ENCODE measurements around the gene C1QL1.

Gene C1QL1

DNA sequence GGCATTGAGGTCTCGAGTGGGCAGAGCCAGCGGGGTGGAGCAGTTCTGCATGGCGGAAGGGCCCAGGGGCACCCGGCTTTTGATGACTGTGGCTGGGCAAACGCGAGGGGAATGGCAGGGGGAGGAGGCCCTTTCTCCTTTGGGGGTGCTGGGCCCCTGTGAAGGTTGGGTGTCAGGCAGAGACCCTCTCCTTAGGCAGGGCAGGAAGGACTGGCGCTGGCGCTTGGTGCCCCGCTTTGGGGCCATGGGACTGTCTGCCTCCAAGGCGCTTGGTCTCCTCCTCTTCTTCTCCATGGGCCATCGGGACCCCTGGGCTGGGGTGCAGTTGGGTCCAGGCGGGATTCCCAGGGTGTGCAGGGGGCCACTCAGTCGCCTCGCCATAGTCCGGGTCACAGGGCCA lies 40.0 kb downstream of the C1QL1 start:
- DNase-seq: no peak

DNA sequence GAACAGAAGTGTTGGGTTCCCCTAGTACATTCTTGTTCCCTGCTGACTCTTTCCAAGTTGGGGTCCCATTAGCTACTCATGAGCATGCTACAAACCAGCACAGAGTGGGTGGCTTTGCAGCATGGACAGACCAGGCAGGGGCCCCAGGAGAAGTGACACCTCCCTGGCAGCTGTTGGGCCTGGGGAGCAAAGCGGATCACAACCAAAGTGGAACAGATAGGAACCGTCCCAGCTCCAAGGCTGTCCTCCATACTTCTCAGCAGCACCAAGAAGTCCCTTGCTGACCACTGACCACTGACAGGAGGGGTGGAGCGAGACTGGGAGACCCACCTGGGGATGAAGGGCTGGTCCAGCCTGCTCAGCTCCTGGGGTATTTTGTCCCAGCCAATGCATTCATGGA lies 40.4 kb downstream of the C1QL1 start:
- no peak for DNase-seq

DNA sequence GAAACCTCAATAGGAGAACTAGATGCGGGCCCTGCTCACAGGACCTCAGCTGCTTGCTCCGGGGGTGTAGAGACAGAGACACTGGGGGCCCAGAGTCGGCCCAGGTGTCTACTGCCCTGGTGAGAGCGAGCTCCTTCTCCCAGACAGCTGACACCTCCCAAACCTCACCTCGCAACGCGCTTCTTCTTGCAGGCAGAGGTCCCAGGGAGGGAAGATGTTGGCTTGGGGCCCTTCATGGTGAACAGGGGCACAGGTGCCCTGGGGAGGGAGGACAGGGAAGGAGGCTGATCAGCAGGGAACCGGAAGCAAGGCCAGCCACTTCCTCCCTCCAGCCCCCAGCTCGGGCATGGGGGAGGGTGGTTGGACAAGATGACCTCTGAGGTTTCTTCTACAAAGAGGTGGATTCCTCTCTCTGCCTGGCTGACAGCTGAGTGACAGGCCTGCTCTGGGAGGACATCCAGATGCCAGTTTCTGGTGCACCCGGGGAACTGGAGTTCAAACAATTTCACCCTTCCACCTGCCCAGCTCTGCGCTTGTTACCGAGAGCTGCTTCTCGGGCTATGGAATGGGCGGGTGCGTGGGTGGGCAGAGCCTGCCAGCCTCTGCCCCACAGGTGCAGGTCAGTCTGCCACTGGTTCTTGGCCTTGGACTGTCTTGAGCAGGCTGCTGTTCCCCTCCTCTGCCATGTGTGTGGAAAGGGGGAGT lies 41.1 kb downstream of the C1QL1 start:
- no peak for DNase-seq

DNA sequence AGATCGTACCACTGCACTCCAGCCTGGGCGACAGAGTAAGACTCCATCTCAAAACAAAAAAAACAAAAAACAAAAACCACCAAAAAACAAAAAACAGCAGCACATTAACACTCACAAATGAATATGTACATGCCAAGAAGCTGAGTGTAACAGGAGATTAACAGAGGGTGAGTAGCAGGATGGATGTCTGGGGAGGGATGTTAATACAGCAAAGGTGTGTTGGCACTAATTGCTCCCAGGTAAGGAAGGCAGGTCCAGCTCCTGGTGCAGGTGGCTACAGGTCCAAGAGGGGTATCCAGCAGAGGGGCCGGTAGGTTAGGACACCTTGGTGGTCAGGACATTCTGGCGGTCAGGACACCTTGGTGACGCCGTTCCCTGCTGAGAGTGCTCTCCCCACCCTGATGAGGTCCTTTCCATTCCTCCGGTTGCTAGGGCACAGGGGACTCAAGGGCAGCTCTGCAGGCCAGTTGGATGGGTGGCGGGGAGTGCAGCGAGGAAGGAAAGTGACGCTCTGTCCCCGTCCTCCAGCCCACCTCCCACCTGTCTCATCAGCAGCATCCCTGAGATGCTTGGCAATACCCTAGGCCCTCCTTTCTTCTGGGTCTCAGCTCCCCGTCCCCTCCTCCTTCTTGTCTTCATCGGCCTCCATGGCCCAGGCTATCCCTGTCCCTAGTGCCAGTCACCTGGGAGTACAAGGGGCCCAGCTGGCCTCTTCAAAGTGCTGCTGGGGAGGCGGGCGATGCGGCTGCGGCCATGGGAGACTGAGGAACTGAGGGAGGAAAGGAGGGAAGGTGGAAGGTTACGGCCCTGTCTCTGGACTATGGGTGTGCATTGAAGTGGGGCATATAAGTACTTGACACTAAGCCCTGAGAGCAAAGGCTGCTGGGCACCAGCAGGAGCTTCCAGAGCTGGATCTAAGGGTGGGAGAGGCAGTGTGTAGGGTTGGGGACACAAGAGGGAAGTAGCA lies 42.1 kb downstream of the C1QL1 start:
- DNase-seq: no peak

DNA sequence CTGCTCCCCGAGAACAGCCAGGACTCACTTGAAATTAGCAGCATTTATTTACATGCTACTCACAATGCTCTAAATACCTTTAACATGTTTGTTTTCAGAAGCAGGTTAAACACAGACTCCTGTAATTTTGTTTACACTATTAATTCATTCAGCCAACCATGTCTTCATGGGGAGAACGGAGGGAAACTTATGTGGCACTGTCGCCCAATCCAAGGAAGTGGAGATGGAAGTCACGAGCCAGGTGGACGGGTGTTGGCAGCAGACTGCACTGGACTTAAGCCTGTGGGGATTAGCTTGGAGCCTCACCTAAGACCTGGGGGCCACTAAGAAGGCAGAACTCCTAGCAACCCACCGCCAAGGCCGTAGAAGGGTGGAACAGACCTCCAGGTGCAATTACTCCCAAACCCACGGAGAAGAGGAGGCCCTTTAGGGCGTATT lies 44.0 kb downstream of the C1QL1 start:
- no peak for DNase-seq

DNA sequence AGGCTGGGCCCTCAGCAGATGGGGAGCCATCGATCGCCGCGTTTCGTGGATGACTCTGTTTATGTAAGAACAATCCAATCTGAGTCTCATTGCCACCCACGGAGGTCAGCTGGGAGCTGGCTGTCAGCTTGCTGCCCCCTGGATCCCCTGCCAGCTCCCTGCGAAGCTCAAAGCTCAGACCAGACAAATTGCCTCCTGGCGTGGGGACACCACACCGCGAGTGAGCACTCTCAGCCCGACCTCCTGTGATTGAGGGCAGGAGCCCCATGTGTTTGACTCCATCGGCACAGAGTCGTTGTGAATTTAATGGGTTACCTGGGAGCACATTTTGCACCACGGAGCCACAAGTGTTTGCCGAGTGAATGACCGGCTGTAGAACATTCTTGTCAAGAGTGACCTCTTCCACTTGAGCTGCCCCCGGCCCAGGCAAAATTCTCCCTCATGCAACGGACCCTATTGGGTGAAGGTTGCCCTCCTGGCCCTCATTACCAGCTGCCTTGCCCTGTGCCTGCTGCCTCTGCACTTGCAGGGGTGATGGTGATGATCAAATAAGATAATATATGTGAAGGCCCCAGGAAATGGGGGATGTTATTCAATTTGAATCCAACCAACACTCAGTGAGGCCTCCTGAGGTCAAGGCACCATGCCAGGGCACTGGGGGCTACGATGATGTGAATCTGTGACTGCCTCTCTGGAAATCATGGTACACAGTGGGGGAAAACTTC lies 45.2 kb downstream of the C1QL1 start:
- DNase-seq: no peak

DNA sequence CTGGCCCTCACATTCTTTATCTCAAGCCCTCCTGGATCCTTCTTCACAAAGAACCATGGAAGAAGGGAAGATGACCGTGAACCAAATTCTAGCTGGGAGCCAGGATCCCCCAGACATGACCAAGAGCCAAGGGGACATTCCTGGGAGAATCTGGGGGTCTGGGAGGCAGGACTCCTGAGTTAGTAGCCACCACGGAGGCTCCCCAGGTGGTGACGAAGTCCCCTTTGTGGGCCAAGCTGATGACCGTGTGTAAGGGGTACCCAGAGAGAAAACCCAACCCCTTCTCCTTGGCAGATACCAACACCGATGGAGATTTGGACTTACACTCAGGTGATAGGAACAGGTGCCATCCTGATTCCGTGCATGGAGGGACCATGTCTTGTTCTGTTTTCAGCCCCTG lies 46.0 kb downstream of the C1QL1 start:
- no peak for DNase-seq

DNA sequence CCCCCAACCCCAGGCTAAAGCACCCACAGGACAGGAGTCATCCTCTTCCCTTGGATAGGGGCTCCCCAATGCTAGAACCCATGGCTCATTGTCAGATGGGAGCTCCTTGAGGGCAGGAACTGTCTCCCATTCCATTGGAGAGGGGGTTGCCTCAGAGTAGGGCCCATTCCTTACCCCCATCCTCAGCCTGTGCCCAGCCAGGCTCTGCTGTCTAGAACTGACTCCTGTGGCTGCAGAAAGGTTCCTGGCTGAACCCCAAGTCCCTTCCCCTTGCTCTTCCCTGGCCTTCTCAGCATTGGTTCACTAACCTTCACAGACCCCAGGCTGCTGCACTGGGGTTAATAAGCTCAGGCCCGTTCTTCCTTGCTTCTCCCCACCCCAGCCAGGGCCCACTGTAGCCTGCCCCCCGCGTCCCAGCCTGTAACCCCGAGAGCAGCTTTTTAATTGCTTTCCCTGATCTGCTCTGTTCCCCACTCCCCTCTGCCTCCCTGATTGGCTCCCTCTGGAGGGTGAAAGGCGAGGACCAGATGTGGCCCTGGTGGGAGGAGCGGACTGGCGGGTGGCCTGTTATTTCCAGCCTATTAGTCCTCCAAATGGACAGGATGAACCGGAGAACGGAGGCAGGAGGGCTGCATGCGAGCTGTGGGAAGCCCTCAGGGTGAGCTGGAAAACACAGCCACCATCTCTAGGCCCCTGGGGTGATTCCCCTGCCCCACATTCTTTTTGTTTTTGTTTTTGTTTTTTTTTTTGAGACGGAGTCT lies 46.8 kb downstream of the C1QL1 start:
- no peak for DNase-seq

DNA sequence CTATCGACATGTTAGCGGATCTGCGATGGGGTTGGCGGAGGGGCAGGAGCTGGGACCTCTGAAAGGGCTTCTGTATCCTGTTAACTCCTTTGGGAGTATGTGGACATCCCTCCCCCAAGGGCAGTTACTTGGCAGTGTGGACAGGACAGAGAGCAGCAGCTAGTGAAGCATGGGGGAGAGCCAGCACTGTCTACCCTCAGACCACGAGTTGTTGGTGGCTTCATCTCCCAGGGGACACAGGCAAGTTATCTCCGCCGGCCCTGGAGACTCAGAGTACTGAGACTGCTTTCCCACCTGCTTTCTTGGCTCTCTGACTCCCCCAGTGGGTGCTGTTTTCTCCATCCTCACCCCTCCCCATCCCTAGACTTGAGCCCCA lies 47.5 kb downstream of the C1QL1 start:
- DNase-seq: no peak

DNA sequence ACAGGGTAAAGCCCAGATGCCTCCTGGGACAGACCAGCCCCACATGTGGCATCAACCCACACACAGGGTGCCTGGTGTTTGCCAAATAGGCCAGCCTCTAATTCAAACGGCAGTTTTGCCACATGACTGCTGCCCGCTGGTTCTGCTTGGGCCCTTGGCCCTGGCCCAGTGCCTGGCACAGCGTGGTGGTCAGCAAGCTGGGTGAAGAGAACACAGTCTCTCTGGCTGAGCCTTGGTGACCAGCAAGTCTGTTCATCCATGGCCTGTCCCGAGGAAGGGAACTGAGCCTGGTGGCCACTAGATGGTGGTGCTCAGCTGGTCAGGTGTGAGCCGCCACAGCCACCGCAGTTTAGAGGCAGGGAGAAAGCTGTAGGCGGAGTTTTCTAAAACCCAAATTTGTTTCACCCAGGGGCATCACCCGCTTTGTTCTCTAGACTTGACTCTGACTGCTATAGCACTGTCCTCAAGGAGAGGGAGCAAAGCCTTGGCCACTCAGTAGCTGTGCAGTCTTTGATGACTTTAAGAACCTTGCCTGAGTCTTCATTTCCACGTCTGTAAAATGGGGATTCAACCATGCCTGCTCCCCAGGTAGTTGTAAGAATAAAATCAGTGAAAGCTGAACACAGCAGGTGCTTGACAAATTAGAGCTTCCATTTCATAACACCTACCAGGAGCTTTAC lies 48.1 kb downstream of the C1QL1 start:
- DNase-seq: peak; percentile 61 to 65

DNA sequence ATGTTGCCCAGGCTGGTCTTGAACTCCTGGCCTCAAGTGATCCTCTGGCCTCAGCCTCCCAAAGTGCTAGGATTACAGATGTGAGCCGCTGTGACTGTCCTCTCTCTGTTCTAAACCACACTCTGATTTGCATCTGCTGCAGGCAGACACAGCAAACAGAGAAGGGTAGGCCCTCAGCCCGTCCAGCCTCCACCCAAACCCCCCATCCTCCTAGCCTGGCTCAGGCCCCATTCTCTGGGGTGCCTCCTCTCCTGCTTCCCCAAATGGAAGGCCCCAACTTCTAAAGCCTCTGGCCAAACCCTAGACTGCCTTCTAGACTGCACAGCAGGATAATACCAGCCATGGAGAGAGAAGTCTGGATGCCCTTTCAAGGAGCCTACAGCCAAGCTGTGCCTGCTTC lies 48.7 kb downstream of the C1QL1 start:
- DNase-seq: no peak

DNA sequence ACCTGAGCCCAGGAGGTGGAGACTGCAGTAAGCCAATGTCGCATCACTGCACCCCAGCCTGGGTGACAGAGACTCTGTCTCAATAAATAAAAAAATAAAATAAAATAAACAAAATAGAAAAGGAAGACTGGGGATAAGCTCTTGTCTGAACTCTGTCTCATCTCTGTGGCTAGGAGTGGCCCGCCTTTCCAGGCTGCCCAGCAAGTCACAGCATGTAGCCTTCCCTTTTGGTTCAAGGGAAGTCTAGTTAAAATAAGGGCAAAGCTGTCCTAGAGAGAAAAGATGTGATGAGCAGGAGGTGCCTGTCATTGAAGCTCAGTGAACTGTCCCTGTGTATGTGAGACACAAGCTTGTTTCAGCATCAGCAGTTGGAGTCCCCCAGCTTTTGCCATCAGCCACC lies 50.1 kb downstream of the C1QL1 start:
- DNase-seq: no peak

DNA sequence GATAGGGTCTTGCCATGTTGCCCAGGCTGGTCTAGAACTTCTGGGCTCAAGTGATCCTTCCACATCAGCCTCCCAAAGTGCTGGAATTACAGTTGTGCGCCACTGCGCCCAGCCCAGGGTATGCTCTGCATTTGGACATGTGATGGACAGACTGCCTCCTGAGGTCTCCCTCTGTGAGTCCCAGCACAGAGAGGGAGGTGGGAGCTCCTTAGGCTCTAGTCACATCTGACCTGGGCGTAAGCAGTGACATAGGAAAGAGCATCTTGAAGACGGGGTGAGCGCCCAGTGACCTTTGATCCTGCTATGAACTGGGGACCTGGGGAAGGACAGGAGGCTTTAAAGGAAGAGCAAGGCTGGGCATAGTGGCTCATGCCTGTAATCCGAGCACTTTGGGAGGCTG lies 50.6 kb downstream of the C1QL1 start:
- DNase-seq: no peak

DNA sequence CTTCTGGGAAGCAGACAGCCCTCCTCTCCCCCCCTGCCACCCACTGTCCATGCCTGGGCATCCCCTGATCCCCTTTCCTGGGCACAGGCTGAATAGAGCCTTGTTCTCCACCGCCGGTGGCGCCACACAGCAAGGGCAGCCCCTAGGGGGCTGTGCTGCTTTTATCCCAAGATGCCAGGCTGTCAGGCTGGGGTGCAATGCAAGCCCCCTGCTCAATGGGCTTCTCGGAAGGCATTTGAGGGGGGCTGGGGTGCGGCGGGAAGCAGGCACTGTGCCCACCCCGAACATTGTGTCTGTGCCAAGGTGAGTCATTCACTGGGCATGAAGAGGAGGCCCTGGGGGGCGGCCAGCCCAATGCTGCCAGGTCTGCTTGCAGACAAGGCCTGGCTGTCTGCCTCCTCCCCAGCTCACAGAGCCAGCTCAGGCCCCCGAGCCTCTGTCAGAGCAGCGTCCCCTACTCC lies 51.3 kb downstream of the C1QL1 start:
- DNase-seq: no peak

DNA sequence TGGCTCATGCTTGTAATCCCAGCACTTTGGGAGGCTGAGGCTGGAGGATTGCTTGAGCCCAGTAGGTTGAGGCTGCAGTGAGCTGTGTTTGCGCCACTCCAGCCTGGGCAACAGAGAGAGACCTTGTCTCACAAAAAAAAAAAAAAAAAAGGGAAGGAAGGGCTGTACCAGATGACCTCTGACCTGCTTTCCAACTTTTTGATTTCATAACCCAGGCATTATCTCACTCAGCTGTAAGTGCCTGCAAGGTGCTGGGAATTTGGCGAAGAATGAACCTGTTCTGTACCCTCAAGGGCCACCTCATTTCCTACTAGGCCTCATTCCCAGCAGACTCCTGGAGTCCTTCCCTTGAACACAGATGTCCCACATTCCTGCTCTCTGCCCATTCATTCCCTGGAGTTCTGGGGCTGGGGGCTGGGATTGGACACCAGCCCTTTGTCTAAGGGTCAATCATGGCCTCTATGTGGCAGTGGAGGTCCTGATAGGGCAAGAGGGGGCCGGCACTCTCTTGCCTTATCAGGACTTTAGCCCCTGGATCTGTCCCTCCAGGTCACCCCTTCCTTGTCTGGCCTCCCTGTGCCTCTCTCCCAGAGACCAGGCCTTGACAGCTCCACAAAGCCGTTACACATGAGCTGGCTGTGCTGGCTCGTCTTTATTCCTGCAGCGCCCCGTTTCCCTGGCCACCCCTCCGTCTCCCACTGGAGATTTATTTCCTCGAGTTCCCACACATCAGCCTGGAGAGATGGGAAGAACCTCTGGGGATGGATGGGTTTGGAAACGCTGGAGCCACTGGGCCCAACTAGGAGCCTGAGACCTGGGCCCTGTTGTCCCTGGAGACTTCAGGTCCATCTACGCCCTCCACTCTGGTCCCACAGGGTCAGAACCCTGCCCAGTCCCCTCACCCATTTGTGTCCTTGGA lies 52.0 kb downstream of the C1QL1 start:
- DNase-seq: no peak

DNA sequence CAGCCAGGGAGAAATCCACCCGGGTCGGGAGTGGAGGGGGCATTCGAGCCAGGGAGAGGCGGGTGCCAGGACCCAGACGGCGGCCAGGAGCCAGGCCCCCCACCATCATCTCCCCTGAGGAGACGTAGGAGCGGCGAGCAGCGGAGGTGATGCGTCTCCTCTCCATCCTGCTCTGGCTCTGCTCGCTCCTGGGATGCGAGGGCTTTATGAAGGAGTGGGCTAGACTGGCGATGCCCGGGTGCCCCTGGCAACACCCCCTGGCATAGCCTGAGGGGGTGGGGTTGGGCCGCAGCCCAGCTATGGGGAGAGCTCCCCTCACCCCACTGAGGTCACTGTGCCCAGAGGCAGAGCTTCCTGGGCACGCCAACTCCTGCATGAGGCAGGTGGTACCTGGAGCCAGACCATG lies 52.8 kb downstream of the C1QL1 start, which contains the start of gene GFAP:
Gene GFAP, minus strand, starts transcription at position 180 of the 406 bp plus-strand sequence. Its CDS starts 14 bp downstream, at position 166.
- DNase-seq: no peak

DNA sequence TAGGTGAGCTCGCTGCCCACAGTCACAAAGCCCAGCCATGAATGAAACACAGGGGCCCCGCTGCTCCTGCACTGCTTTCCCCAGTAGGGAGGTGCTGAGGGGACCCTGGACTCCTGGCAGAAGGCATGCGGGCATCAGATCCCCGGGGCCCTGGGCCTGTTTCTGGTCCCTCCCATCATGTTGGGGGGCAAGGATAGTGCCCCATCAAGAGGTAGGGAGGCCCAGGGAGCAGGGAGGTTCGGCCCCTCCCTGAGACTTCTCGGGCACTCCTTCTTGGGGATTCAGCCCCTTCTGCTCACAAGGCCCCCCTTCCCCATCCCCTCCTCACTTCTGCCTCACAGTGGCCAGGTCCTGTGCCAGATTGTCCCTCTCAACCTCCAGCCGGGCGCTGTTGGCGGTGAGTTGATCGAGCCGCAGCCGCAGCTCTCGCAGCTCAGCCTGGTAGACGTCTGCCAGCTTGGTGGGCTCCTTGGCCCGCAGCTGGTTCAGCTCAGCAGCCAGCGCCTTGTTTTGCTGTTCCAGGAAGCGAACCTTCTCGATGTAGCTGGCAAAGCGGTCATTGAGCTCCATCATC lies 53.3 kb downstream of the C1QL1 start:
- no peak for DNase-seq

DNA sequence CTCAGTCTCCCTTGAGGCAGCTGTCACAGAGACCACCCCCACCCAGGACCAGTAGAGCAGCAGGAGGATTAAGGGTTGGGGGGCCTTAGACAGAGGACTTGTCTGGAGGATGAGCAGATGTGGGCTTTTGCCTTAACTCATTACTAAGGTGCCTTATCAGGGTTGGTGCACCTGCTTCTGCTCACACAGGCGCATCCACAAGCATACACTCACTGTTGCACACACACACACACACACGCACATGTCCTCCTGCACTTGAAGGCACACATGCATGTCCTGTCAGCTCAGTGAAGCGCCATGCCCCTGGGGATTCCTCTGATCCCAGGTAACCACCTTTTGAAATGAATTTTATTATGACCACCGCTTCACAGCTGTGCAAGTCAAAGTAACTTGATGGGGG lies 54.0 kb downstream of the C1QL1 start:
- no peak for DNase-seq

DNA sequence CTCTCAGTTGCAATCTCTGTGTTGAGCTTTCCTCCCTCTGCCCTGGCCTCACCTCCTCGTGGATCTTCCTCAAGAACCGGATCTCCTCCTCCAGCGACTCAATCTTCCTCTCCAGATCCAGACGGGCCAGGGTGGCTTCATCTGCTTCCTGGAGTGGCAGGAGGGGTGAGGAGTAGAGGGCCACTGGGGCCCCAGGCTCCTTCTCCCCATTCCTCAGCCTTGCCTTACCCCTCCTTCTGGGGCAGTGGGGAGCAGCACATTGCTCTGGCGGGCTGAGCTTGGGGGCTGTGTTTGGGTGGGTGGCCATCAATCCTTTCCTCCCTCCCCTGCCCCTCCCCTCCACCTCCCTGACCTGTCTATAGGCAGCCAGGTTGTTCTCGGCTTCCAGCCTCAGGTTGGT lies 54.4 kb downstream of the C1QL1 start:
- DNase-seq: no peak

DNA sequence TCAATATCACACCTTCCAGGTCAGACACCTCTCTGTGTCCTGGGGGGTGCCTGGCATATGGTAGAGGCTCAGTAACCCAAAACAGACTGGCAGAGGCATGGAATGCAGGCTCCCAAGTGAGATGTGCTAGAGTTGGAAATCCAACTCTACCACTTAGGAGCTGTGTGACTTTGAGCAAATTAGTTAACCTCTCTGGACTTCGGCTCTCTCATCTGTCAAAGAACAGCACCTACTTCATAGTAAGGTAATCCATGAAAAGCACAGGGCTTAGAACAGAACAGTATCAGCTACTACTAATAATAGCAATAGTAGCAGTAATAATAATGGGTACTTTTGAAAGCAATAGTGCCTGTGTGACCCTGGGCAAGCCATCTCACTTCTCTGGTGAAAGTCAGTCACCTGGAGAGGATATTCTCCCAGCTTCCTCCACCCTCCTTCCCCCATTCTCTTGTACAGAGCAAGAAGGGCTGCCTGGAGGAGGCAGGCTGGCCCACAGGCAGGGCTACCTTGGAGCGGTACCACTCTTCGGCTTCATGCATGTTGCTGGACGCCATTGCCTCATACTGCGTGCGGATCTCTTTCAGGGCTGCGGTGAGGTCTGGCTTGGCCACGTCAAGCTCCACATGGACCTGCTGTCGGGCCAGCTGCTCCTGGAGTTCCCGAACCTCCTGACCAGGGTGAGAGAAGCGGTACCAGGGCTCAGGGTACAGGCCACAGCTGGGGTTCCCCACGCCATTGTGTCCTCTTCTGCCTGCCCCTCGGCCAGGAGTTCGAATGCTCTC lies 55.1 kb downstream of the C1QL1 start:
- no peak for DNase-seq

All from CD4-positive, alpha-beta T cell treated with Interleukin-4 for 1 hour (primary cell).